ENCODE measurements around the gene PEX10.

The PEX10 gene

GRCh38 chr1:2404890-2405511, 7.4 kb downstream of the PEX10 start:
- DNase-seq (ENCODE audit: low read depth in 3 of 3): no peak

DNA sequence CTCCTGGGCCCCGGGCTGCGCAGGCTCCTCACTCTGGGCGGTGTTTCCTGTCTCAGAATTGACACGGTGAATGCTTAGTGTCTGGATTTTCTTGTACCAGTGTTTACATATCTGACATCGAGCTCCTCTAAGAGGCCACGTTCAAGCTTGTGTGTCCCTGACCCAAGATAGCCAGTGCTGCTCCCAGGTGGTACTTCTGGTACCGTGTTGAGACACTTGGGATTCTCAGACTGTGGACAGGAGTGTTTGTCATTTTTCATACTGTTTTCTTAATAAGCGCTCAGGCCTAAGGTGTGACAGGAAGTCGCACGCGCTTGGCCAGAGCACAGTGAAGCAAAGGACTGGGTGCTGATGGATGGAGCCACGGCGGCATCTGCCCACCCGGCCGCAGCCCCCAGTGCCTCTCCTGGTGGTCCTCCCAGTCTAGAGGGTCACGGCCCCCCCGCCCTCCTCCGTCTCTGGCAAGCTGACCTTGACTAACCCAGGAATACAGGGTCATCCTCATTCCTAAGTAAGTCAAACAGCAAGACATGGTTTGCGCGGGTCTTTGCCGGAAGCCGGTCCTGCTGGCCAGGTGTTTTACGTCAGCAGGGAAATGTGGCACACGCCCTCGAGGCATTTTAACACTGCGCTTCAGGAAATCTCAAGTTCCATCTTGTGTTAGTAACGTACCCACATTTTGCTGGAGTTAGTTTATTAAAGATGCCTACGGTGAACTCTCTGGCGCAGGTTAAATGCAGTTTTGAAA, 8.0 kb downstream of the PEX10 start:
- DNase-seq (ENCODE audit: low read depth in 3 of 3): no peak

GRCh38 chr1:2403273-2403672, 9.1 kb downstream of the PEX10 start:
- no peak for DNase-seq (ENCODE audit: low read depth in 3 of 3)

DNA sequence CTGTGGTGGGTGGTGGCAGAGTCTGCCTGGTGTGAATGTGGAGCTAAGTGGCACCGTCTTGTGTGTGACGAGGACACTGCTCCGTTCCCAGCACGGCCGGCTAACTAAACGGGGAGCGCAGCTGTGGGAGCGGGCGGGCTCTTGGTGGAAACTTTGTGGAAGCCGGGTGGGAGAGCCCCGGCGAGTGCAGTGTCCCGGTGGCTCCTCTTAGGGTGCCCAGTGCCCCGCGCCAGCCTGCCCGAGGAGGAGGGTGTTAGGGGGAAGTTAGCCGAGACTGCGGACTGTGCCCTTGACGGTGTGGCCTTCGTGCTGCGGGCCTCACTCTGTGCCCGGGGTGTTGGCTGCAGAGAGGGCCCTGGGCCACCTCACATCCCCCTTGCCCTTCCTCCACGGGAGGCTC, 9.9 kb downstream of the PEX10 start:
- no peak for DNase-seq (ENCODE audit: low read depth in 3 of 3)

GRCh38 chr1:2400950-2401649, 11.3 kb downstream of the PEX10 start:
- DNase-seq (ENCODE audit: low read depth in 3 of 3): no peak

DNA sequence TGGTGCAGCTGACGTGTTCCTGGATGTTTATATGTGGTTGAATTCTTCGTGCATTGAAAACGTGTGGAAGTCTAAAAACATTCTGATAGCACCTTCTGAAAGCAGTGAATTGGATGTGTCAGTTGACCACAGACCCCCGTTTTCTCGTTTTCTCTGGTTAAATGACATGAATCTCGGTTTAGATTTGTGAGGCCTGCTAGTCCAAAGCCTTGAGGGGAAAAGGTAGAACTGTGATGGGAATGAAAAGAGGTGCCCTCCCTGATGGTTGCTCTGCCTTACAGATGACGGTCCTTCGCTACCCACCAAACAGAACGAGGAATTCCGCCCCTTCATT, 11.8 kb downstream of the PEX10 start:
- no peak for DNase-seq (ENCODE audit: low read depth in 3 of 3)

DNA sequence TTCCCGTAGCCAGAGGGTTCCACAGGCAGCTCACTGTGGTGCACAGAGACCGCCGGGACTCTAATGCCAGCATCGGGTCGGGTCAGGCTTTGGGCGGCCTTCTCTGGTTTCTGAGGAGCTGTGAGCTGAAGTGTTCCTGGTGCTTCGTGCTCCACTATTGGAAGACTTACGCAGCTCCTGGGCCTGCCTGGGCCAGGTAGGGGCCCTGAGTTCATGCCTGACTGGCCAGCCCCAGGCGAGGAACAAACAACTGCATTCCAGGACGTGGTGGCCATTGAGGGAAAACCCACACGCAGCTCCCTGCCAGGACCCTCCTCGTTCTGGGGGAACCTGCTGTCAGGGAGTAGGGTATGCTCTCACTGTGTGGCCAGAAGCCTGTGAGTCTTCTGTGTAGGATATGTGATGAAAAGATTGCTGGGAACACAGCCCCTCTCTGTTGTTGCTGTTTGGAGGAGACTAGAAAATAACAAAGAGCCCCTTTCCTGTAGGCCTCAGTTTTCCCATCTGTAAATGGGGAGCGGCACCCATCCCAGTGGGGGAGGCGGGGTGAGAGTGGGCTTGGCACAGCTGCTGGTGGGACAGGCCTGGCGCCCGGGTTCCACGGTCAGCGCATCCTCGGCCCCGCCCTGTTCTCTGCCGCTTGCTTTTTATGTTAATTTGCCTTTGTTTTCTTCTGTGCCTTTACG, 12.3 kb downstream of the PEX10 start:
- no peak for DNase-seq (ENCODE audit: low read depth in 3 of 3)

GRCh38 chr1:2398871-2399270, 13.5 kb downstream of the PEX10 start:
- DNase-seq (ENCODE audit: low read depth in 3 of 3): no peak

DNA sequence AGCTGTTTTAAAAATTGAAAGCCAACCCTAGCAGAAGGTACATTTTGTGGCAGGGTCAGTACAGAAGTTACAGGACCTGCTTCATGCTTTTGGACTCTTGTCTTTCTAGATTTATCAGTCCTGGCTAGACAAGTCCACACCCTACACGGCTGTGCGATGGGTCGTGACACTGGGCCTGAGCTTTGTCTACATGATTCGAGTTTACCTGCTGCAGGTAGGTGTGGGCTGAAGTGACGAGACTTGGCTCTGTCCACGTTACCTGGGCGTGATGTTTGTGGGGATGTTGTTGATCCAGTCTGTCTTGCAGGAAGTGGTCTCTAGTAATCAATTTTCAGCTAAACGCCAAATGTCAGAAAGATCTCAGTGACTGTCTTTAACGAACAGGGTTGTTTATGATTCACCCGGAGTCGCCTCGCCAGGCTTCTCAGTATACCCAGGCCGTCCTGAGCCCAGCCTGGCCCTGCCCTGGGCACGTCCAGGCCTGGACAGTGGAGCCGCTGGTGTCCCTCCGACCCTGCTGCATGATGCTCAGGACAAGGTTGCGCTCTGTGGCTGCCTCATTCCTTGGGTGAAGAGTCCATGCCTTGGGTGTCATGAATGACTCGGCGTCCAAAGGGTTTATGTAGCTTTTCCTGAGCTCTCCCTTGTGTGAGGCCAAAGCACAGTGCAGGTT, 15.2 kb downstream of the PEX10 start:
- no peak for DNase-seq (ENCODE audit: low read depth in 3 of 3)

GRCh38 chr1:2396476-2396875, 15.9 kb downstream of the PEX10 start:
- DNase-seq (ENCODE audit: low read depth in 3 of 3): no peak

DNA sequence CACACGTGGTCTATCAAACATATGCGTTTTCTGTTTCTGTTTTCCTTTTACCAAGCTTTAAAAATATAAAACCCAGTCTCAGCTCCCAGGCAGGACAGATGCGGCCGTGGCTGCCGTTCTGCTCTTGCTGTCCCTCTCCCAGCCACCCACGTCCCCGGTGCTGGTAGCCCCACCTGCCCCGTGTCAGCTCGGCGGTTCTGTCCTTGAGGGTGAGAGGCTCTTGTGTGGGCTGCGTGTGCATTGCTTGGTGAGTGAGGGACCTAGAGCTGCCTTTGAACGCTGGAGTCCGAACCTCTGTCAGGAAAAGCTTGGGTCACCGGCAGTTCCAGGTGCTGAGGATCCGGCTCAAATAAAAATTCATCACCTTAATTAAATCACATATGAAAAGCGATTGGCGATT, 16.3 kb downstream of the PEX10 start:
- DNase-seq (ENCODE audit: low read depth in 3 of 3): no peak

DNA sequence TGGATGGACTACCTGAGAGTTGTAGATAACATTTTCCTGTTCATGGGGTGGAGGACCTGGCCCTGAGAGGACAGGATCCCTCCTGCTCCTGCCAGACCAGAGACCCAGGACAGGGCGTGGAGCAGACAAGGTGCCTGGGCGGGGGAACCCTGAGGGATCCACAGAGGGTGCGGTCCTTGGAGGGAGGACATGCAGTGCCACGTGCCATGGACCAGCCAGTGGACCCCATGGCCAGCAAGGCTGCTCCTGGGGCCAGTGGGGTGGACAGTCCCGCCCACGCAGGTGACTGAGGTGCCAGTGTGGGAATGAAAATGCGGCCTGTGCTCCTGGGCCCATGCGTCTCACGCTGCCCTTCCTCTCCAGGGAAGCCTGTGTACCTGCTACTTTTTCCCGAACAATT, 17.1 kb downstream of the PEX10 start:
- DNase-seq (ENCODE audit: low read depth in 3 of 3): no peak

DNA sequence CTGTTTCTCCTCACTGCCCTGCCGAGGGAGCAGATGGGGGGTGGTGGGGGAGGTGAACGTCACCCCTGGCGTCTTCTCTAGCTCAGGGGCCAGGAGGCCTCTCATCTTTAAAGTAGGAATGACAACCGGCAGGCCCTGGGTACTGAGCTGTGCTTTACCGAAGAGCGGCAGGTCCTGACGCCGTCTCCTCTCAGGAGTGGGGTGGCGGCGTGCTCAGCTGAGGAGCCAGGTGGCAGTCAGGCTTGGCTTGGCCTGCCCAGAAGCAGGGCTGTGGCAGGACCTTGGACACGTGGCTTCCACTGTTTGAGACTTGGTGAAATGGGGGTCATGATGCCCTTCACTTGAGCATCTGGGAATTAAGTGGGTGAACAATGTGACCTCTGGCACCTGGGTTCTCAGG, 17.6 kb downstream of the PEX10 start:
- no peak for DNase-seq (ENCODE audit: low read depth in 3 of 3)

DNA sequence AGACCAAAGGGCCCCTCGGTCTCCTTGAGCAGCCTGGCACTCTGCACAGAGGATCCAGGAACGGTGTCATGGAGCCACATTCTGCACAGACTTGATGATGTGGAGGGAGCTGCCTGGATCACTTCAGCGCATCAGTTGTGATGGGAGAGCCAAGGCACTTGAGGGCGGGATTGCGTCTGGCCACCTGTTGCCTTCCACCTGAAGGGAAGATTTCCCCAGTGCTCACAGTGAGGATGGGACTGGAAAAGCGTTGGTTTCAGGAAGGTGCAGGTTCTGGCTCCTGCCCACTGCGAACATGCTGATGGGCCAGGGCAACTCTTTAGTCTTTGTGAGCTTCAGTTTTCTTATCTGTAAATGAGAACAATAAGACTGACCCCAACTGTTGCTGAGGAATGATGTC, 18.1 kb downstream of the PEX10 start:
- no peak for DNase-seq (ENCODE audit: low read depth in 3 of 3)

DNA sequence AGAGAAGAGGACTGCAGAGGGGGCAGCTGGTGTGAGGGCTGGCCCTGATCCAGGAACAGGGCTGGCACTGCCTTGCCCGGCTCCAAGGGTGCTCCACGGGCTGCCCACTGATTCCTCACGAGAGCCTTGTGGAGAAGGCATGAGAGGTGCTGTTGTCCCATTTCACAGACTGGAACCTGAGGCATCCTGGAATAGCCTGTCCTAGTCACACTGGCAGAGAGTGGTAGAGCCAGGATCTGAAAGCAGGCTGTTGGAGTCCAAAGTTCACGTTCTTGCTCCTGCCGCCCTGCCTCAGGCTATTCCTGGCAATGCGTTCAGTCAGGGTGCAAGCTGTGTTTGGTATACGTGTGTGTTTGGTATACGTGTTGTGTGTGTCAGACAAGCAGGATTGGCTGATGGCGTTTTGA, 18.9 kb downstream of the PEX10 start:
- no peak for DNase-seq (ENCODE audit: low read depth in 3 of 3)

GRCh38 chr1:2392686-2393085, 19.7 kb downstream of the PEX10 start:
- DNase-seq (ENCODE audit: low read depth in 3 of 3): no peak

- no peak for DNase-seq (ENCODE audit: low read depth in 3 of 3)
These were observed 20.3 kb downstream of the PEX10 start for GRCh38 chr1:2391931-2392509.

GRCh38 chr1:2391041-2391930, 21.1 kb downstream of the PEX10 start, which contains the start of the genes MORN1 and RER1:
MORN1 (minus strand) TSS chr1:2391554; CDS start chr1:2391533, 21 bp downstream.
RER1 (plus strand) TSS chr1:2391841; CDS start chr1:2395791, 3,950 bp downstream.
- peak; percentile 96 to 98 (median 98) for DNase-seq (ENCODE audit: low read depth in 3 of 3)

- DNase-seq (ENCODE audit: low read depth in 3 of 3): no peak
These were observed 22.7 kb downstream of the PEX10 start for GRCh38 chr1:2389644-2390043.
